ENCODE data around the gene ZBTB45. TPM values are rescaled to one million over a fixed set of nuclear protein-coding genes. Genes with fewer than 3 reads are reported as not detected.

ZBTB45 gene
- total RNA-seq, 3 donors from 2014 or later (not counting 1 experiment from before 2014, with no cell fraction given), result 9.6 to 12.6 (median 9.8) TPM

- Mint-ChIP-seq H3K27ac (peak overlapping the region; percentile 16 to 44), H3K27me3 (ENCODE audit: low read depth in 2 of 2) (no peaks in the 10 kb centered on the region), H3K9me3 (no peaks in the 10 kb centered on the region), H3K4me3 (no peak overlapping the region), H3K4me1 (peaks cover 36 to 44% of the 10 kb centered on the region in 2 donors), H3K36me3 (no peaks in the 10 kb centered on the region)
- peaks cover 32% of the 10 kb centered on the region for H3K4me1 ChIP-seq (ENCODE audit: control insufficient read depth, insufficient read depth, low read length)
- no peaks in the 10 kb centered on the region for H3K27me3 ChIP-seq (ENCODE audit: control insufficient read depth, insufficient read depth, low read length)
- H3K9me3 ChIP-seq (ENCODE audit: control insufficient read depth, insufficient read depth, low read length), result no peaks in the 10 kb centered on the region
- no peak overlapping the region for H3K27ac ChIP-seq (ENCODE audit: low read length)
- H3K4me3 ChIP-seq (ENCODE audit: low read length), result no peak overlapping the region
- intact Hi-C loops (cut with micrococcal nuclease), result no loop called here
- no peak for TF ChIP-seq CTCF (IDR thresholded peaks at IDR 0.05)
- ATAC-seq (no peak), DNase-seq (peak in 1 of 2 donors; percentile 16)
- peaks cover 72% of the 10 kb centered on the region for H3K36me3 ChIP-seq (ENCODE audit: control insufficient read depth, insufficient read depth, low read length)
- 94% methylated on average over 13 of the region's 13 CpGs for WGBS (ENCODE audit: insufficient coverage)
These were observed 30.9 kb upstream of the ZBTB45 start for GRCh38 chr19:58550362-58551122.

DNA sequence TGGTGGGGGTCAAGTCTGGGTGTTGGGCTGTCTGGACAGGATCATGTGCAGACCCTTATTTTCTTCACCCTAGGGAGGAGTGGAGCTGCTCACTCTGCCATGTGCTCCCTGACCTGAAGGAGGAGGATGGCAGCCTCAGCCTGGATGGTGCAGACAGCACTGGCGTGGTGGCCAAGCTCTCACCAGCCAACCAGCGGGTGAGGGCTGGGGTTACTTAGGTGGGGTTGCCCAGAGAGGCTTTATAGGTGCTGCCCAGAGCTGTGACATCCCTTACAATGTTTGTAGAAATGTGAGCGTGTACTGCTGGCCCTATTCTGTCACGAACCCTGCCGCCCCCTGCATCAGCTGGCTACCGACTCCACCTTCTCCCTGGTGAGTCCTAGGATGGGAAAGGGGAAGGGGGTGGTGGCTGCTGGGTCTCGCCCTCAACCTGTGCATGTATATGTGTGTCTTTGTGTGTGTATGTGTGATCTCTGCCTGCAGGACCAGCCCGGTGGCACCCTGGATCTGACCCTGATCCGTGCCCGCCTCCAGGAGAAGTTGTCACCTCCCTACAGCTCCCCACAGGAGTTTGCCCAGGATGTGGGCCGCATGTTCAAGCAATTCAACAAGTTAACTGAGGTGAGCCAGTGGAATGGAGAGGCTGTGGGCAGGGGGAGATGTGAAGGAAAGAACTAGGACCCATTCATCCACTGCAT, 30.2 kb upstream of the ZBTB45 start:
- DNase-seq (no peak), ATAC-seq (no peak)
- Histone ChIP-seq H3K9me3 (ENCODE audit: control insufficient read depth, insufficient read depth, low read length) (no peaks in the 10 kb centered on the region), H3K27me3 (ENCODE audit: control insufficient read depth, insufficient read depth, low read length) (no peaks in the 10 kb centered on the region), H3K4me1 (ENCODE audit: control insufficient read depth, insufficient read depth, low read length) (peaks cover 34% of the 10 kb centered on the region), H3K36me3 (ENCODE audit: control insufficient read depth, insufficient read depth, low read length) (peaks cover 72% of the 10 kb centered on the region), H3K4me3 (ENCODE audit: low read length) (no peak overlapping the region), H3K27ac (ENCODE audit: low read length) (no peak overlapping the region)
- no peaks in the 10 kb centered on the region for H3K36me3 Mint-ChIP-seq
- H3K4me3 Mint-ChIP-seq, result peak overlapping the region; percentile 31
- intact Hi-C loops (cut with micrococcal nuclease), result no loop called here
- H3K4me1 Mint-ChIP-seq, result peaks cover 35 to 44% of the 10 kb centered on the region in 2 donors
- no peaks in the 10 kb centered on the region for H3K9me3 Mint-ChIP-seq
- TF ChIP-seq CTCF (IDR thresholded peaks at IDR 0.05), result no peak
- no peaks in the 10 kb centered on the region for H3K27me3 Mint-ChIP-seq (ENCODE audit: low read depth in 2 of 2)
- 97% methylated on average over 11 of the region's 11 CpGs for WGBS (ENCODE audit: insufficient coverage)
- no peak overlapping the region for H3K27ac Mint-ChIP-seq

DNA sequence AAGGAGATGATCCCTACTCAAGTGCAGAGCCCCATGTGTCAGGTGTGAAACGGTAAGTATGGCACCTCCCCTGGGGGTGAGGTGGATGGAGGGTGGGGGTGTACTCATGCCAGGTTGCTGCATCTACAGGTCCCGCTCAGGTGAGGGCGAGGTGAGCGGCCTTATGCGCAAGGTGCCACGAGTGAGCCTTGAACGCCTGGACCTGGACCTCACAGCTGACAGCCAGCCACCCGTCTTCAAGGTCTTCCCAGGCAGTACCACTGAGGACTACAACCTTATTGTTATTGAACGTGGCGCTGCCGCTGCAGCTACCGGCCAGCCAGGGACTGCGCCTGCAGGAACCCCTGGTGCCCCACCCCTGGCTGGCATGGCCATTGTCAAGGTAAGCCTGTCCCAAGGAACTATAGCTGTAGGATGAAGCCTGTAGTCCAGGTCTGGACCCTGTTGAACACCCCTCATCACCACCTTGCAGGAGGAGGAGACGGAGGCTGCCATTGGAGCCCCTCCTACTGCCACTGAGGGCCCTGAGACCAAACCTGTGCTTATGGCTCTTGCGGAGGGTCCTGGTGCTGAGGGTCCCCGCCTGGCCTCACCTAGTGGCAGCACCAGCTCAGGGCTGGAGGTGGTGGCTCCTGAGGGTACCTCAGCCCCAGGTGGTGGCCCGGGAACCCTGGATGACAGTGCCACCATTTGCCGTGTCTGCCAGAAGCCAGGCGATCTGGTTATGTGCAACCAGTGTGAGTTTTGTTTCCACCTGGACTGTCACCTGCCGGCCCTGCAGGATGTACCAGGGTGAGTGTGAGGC, 29.5 kb upstream of the ZBTB45 start:
- no peaks in the 10 kb centered on the region for H3K27me3 ChIP-seq (ENCODE audit: control insufficient read depth, insufficient read depth, low read length)
- Mint-ChIP-seq H3K4me1 (peaks cover 31 to 40% of the 10 kb centered on the region in 2 donors), H3K9me3 (no peaks in the 10 kb centered on the region), H3K27ac (no peak overlapping the region), H3K27me3 (ENCODE audit: low read depth in 2 of 2) (no peaks in the 10 kb centered on the region), H3K36me3 (no peaks in the 10 kb centered on the region), H3K4me3 (no peak overlapping the region)
- intact Hi-C loops (cut with micrococcal nuclease), result no loop called here
- no peak for TF ChIP-seq CTCF (IDR thresholded peaks at IDR 0.05)
- ATAC-seq (no peak), DNase-seq (peak in 1 of 2 donors; percentile 17)
- H3K9me3 ChIP-seq (ENCODE audit: control insufficient read depth, insufficient read depth, low read length), result no peaks in the 10 kb centered on the region
- peaks cover 72% of the 10 kb centered on the region for H3K36me3 ChIP-seq (ENCODE audit: control insufficient read depth, insufficient read depth, low read length)
- no peak overlapping the region for H3K4me3 ChIP-seq (ENCODE audit: low read length)
- 95% methylated on average over 20 of the region's 20 CpGs for WGBS (ENCODE audit: insufficient coverage)
- peaks cover 27% of the 10 kb centered on the region for H3K4me1 ChIP-seq (ENCODE audit: control insufficient read depth, insufficient read depth, low read length)
- H3K27ac ChIP-seq (ENCODE audit: low read length), result no peak overlapping the region

Data from natural killer cell (primary cell).